Nucleus accumbens (tissue), 56 donors: ENCODE measurements around the gene HNRNPA2B1.
"Not testable (repeated sequence)": the region's sequence is repeated elsewhere in the genome, so short reads cannot be mapped to it uniquely, and the experiment has no call there.

Experiments used
- DNase-seq, 56 donors: peaks; one replicate each; lab custom pipeline; 2025; lab: John Stamatoyannopoulos, UW

Gene HNRNPA2B1

GRCh38 chr7:26151096-26151495 lies 49.5 kb downstream of the HNRNPA2B1 start:
- no peak for DNase-seq

- no peak for DNase-seq
Measured at GRCh38 chr7:26149391-26149977, 51.1 kb downstream of the HNRNPA2B1 start.

GRCh38 chr7:26148307-26148700 lies 52.2 kb downstream of the HNRNPA2B1 start:
- not testable (repeated sequence) for DNase-seq

- DNase-seq: not testable (repeated sequence)
Measured at GRCh38 chr7:26147646-26148306, 52.8 kb downstream of the HNRNPA2B1 start.

GRCh38 chr7:26147030-26147429 lies 53.5 kb downstream of the HNRNPA2B1 start:
- no peak for DNase-seq

GRCh38 chr7:26145238-26145637 lies 55.3 kb downstream of the HNRNPA2B1 start:
- no peak for DNase-seq

- DNase-seq: no peak
Measured at GRCh38 chr7:26144184-26145080, 56.1 kb downstream of the HNRNPA2B1 start.

- DNase-seq: no peak
Measured at GRCh38 chr7:26143298-26144048, 57.1 kb downstream of the HNRNPA2B1 start.

GRCh38 chr7:26141077-26141476 lies 59.5 kb downstream of the HNRNPA2B1 start:
- DNase-seq: no peak

- DNase-seq: no peak
Measured at GRCh38 chr7:26140380-26140779, 60.2 kb downstream of the HNRNPA2B1 start.
